GM12878 (cell line): Measurements from ENCODE around the gene IL18R1. TPM values are rescaled to one million over a fixed set of nuclear protein-coding genes. Genes with fewer than 3 reads are reported as not detected.

Experiments used
- ATAC-seq: fragments of 200-7000 bp; cut with Tn5 transposase; 3 replicates; pipeline ENCODE4 v1.9.1; 2020; ENCODE audit warnings: mild to moderate bottlenecking, moderate library complexity
- BruUV-seq: library from RNA; stranded (reverse); fragments of 400-500 nt; replicated peaks from 2 replicates; lab custom pipeline; 2021; lab: Mats Ljungman, UMichigan
- CTCF ChIA-PET: fragments of 300-600 bp; sonication (Branson Sonifier 250); formaldehyde crosslinking; extraction: SDS; loops from one replicate; lab custom pipeline; 2021; ENCODE audit warnings: inconsistent platforms; lab: Yijun Ruan, JAX
- POLR2A ChIA-PET: fragments of 350-600 bp; formaldehyde crosslinking; extraction: SDS; loops from one replicate; lab custom pipeline; 2021; ENCODE audit warnings: inconsistent platforms; lab: Charles Lee
- RAD21 ChIA-PET: fragments of 300-600 bp; sonication (Branson Sonifier 250); formaldehyde crosslinking; loops from one replicate; lab custom pipeline; 2023; ENCODE audit warnings: antibody characterized with exemption; ENCODE audit not compliant: unreplicated experiment; lab: Charles Lee
- SMC1A ChIA-PET: fragments of 300-600 bp; sonication (Branson Sonifier 250); formaldehyde crosslinking; loops from one replicate; lab custom pipeline; 2023; ENCODE audit not compliant: unreplicated experiment, uncharacterized antibody; lab: Charles Lee
- DNase-seq: peaks from one replicate; pipeline ENCODE4 v3.0.0-alpha.2; 2011; ENCODE audit warnings: low read depth, low spot score
- FAIRE-seq: peaks from 3 replicates; lab custom pipeline; 2011; peaks lifted over from hg19 to GRCh38; lab: Jason Lieb, UNC
- H2AFZ ChIP-seq: 2 replicates; pipeline ENCODE4 v1.6.0; 2011; ENCODE audit warnings: low read depth, low read length, control low read depth; ENCODE audit not compliant: control insufficient read depth
- H3K27ac ChIP-seq: 2 replicates; pipeline ENCODE4 v1.5.1; 2011; ENCODE audit warnings: control low read depth; ENCODE audit not compliant: control insufficient read depth, insufficient read depth
- H3K27me3 ChIP-seq, 2 experiments: replicated peaks in 1 of 2; 2 replicates each; pipeline versions ENCODE4 v1.6.0 to v1.6.1; 2011; ENCODE audit warnings: low read length in 1 of 2; ENCODE audit not compliant: control insufficient read depth in 2 of 2, insufficient read depth in 2 of 2
- H3K36me3 ChIP-seq, 2 experiments: 2 replicates each; pipeline ENCODE4 v1.5.1; 2011; ENCODE audit warnings: low read length in 1 of 2; ENCODE audit not compliant: control insufficient read depth in 2 of 2, insufficient read depth in 2 of 2
- H3K4me1 ChIP-seq: 2 replicates; pipeline ENCODE4 v1.6.1; 2011; ENCODE audit warnings: mild to moderate bottlenecking, low read length, moderate library complexity, mixed read lengths; ENCODE audit not compliant: control insufficient read depth, insufficient read depth
- H3K4me2 ChIP-seq: 2 replicates; pipeline ENCODE4 v1.6.0; 2011; ENCODE audit warnings: control low read depth; ENCODE audit not compliant: control insufficient read depth, insufficient read depth
- H3K4me3 ChIP-seq: fragments of 200-600 bp; sonication (generic); 2 replicates; pipeline ENCODE4 v1.5.1; 2016
- H3K79me2 ChIP-seq: 2 replicates; pipeline ENCODE4 v1.6.0; 2011; ENCODE audit warnings: low read length; ENCODE audit not compliant: control insufficient read depth, insufficient read depth
- H3K9ac ChIP-seq: 2 replicates; pipeline ENCODE4 v1.8.0; 2011; ENCODE audit warnings: low read length, control low read depth, mixed read lengths; ENCODE audit not compliant: control insufficient read depth, insufficient read depth
- H3K9me3 ChIP-seq: replicated peaks from 3 replicates; pipeline ENCODE4 v1.5.1; 2011; ENCODE audit warnings: mild to moderate bottlenecking, low read length; ENCODE audit not compliant: control insufficient read depth, insufficient read depth
- H4K20me1 ChIP-seq: 2 replicates; pipeline ENCODE4 v1.6.0; 2011; ENCODE audit not compliant: control insufficient read depth, insufficient read depth
- CHD1 ChIP-seq: IDR thresholded peaks from 2 replicates; pipeline ENCODE4 v1.6.1; 2012; ENCODE audit warnings: low read depth, low read length, improper control_type of control experiment
- IKZF1 ChIP-seq: fragments of 450-650 bp; conservative IDR thresholded peaks from 2 replicates; pipeline ENCODE4 v1.6.1; 2017; ENCODE audit warnings: antibody characterized with exemption, mild to moderate bottlenecking
- POLR2A ChIP-seq: IDR thresholded peaks from 2 replicates; pipeline ENCODE4 v1.6.1; 2011; ENCODE audit warnings: low read depth, mild to moderate bottlenecking, low read length
- POLR2AphosphoS5 ChIP-seq: IDR thresholded peaks from 2 replicates; pipeline ENCODE4 v1.6.1; 2011; ENCODE audit warnings: mild to moderate bottlenecking, low read length, inconsistent platforms
- RCOR1 ChIP-seq: conservative IDR thresholded peaks from 2 replicates; pipeline ENCODE4 v1.6.1; 2012; ENCODE audit warnings: low read depth, low read length, improper control_type of control experiment
- RUNX3 ChIP-seq: IDR thresholded peaks from 2 replicates; pipeline ENCODE4 v1.6.1; 2012; ENCODE audit warnings: low read length, inconsistent platforms
- SPI1 ChIP-seq: IDR thresholded peaks from 2 replicates; pipeline ENCODE4 v1.6.1; 2011; ENCODE audit warnings: low read depth, mild to moderate bottlenecking, low read length, moderate library complexity, borderline replicate concordance; ENCODE audit not compliant: insufficient read depth
- SUZ12 ChIP-seq: fragments of 200-600 bp; sonication (generic); IDR thresholded peaks from one replicate; pipeline ENCODE4 v1.6.1; 2018; ENCODE audit warnings: antibody characterized with exemption, mild to moderate bottlenecking; ENCODE audit not compliant: unreplicated experiment
- ZBTB40 ChIP-seq: fragments of 450-650 bp; IDR thresholded peaks from 2 replicates; pipeline ENCODE4 v1.6.1; 2016; ENCODE audit warnings: mild to moderate bottlenecking, moderate library complexity, borderline replicate concordance
- ZNF274 ChIP-seq: IDR thresholded peaks from one replicate; pipeline ENCODE4 v1.8.0; 2011; ENCODE audit not compliant: insufficient read length, insufficient read depth
- WGBS: methylation state at CpG from one replicate; pipeline ENCODE4 v1.1.6; 2016; ENCODE audit warnings: low lambda C conversion rate; ENCODE audit not compliant: insufficient replicate concordance, insufficient coverage; ENCODE audit errors: missing lambda C conversion rate; 5-methylcytosine and 5-hydroxymethylcytosine counted together
- in situ Hi-C: fragments of 300-500 bp; cut with MboI; formaldehyde crosslinking; loops from 9 replicates; pipeline ENCODE4 v1.14.3; 2018; ENCODE audit warnings: mixed read lengths
- intact Hi-C: fragments of 100-400 bp; cut with micrococcal nuclease; formaldehyde crosslinking; loops from one replicate; pipeline ENCODE4 v1.14.2; 2022; ENCODE audit not compliant: unreplicated experiment
- polyA plus RNA-seq, 11 experiments: library from polyadenylated mRNA; depleted of rRNA in 4 of 11; unstranded in 6 of 11; stranded (reverse) in 5 of 11; fragments of >200 nt; fragmentation: Nextera tagmentation in 4 of 11; fragmentation: Illumina TruSeq in 1 of 11; extraction: Ambion mirVana in 4 of 11; extraction: Trizol in 1 of 11; gene quantifications; 1 replicate in 1 of 11; 2 replicates in 10 of 11; pipeline versions ENCODE4 v1.2.1 to v1.2.3, GENCODE V29; 2011 to 2016; ENCODE audit warnings: inconsistent platforms in 2 of 11, missing spikeins in 2 of 11, low read depth in 1 of 11
- total RNA-seq, 4 experiments: library from RNA; depleted of rRNA in 3 of 4; stranded (reverse); fragments of >200 nt in 3 of 4; fragmentation: Illumina TruSeq in 1 of 4; extraction: Trizol in 1 of 4; gene quantifications; 2 replicates each; pipeline versions ENCODE4 v1.2.1 to v1.2.3, GENCODE V29; 2013 to 2021

Gene IL18R1
- total and polyA plus RNA-seq, 10 of the 15 experiments (the other 5 are each of a cell fraction or from before 2014, with no cell fraction given) = 3.5 to 15.5 (median 11.1) TPM

- Histone ChIP-seq H3K27me3 (no peaks in the 10 kb centered on the region), H3K36me3 (peaks cover 10 to 11% of the 10 kb centered on the region in 2 experiments; a peak in 3 of 4 replicates), H3K9me3 (peaks cover 26% of the 10 kb centered on the region), H3K4me1 (peaks cover 20% of the 10 kb centered on the region), H2AFZ (no peak overlapping the region), H3K4me3 (no peak overlapping the region), H4K20me1 (no peaks in the 10 kb centered on the region), H3K79me2 (peaks cover 6% of the 10 kb centered on the region), H3K9ac (peak overlapping the region; percentile 64; the same call in 1 of the 2 replicates), H3K27ac (peak overlapping the region; percentile 93), H3K4me2 (peak overlapping the region; percentile 81)
- ATAC-seq (no peak), FAIRE-seq (peak; percentile 38), DNase-seq (no peak)
- intact Hi-C loops (loop anchor here (10.0 kb wide), 1 partner anchor 254 kb away; no protein-coding TSS in a partner anchor), in situ Hi-C loops (loop anchor here (5.0 kb wide), 2 partner anchors 54 to 346 kb away; partner anchors contain the start of gene IL18RAP)
- no TSS peak for BruUV-seq
- ChIA-PET SMC1A (interaction anchor here (0.8 to 2.8 kb wide), 7 partner anchors 7 to 75 kb away, joined by 3 to 9 read pairs (median 3); no protein-coding TSS in a partner anchor), RAD21 (interaction anchor here (2.1 kb wide), 1 partner anchor 55 kb away, joined by 8 read pairs; no protein-coding TSS in a partner anchor), CTCF (interaction anchor here (0.8 to 1.8 kb wide), 5 partner anchors 10 to 74 kb away, joined by 3 to 7 read pairs (median 3); no protein-coding TSS in a partner anchor), POLR2A (no interaction called here)
- TF ChIP-seq POLR2A (0 out of 2 replicates have a peak, but pooled peaks have one; percentile 30), RUNX3 (peak; percentile 41; the same call in 1 of the 2 replicates), RCOR1 (no peak), POLR2AphosphoS5 (0 out of 2 replicates have a peak, but pooled peaks have one; percentile 17)
- WGBS = 67% methylated on average over 5 of the region's 5 CpGs
Measured at GRCh38 chr2:102368461-102369109, 13.0 kb downstream of the IL18R1 start.

- ChIA-PET POLR2A (no interaction called here), SMC1A (interaction anchor here (1.6 to 2.8 kb wide), 2 partner anchors 8 to 11 kb away, joined by 3 to 9 read pairs; no protein-coding TSS in a partner anchor), CTCF (interaction anchor here (1.2 to 1.5 kb wide), 2 partner anchors 47 to 73 kb away, joined by 3 to 4 read pairs; no protein-coding TSS in a partner anchor), RAD21 (no interaction called here)
- WGBS = 16% methylated on average over 1 of the region's 1 CpG
- Histone ChIP-seq H3K27me3 (no peaks in the 10 kb centered on the region), H3K4me1 (peaks cover 20% of the 10 kb centered on the region), H3K9me3 (peaks cover 15% of the 10 kb centered on the region), H3K27ac (no peak overlapping the region), H3K9ac (no peak overlapping the region), H2AFZ (no peak overlapping the region), H3K4me2 (no peak overlapping the region), H4K20me1 (no peaks in the 10 kb centered on the region), H3K79me2 (peaks cover 6% of the 10 kb centered on the region), H3K36me3 (peaks cover 5 to 9% of the 10 kb centered on the region in 2 experiments; a peak in 3 of 4 replicates), H3K4me3 (no peak overlapping the region)
- no peak for FAIRE-seq
- no peak for ATAC-seq
- intact Hi-C loops (loop anchor here (10.0 kb wide), 1 partner anchor 255 kb away; no protein-coding TSS in a partner anchor), in situ Hi-C loops (loop anchor here (5.0 kb wide), 2 partner anchors 52 to 348 kb away; partner anchors contain the start of gene IL18RAP)
- DNase-seq = no peak
- TF ChIP-seq CHD1 (no peak), SUZ12 (no peak), RUNX3 (peak; percentile 30; the same call in 1 of the 2 replicates), ZBTB40 (no peak), IKZF1 (no peak), ZNF274 (no peak), SPI1 (no peak)
- BruUV-seq = no TSS peak
Measured at GRCh38 chr2:102369866-102370265, 14.3 kb downstream of the IL18R1 start.
